BJ (cell line): ENCODE data around the gene CDX2. TPM values are rescaled to one million over a fixed set of nuclear protein-coding genes. Genes with fewer than 3 reads are reported as not detected.
A peak's percentile ranks its signal among the peaks of the same experiment; 100 is the strongest.

Experiments
- CTCF ChIA-PET: fragments of 350-600 bp; formaldehyde crosslinking; extraction: SDS; loops from one replicate; lab custom pipeline; 2021; ENCODE audit warnings: antibody characterized with exemption, inconsistent platforms; lab: Yijun Ruan, JAX
- POLR2A ChIA-PET: fragments of 300-600 bp; sonication (Branson Sonifier 250); formaldehyde crosslinking; extraction: SDS; loops from one replicate; lab custom pipeline; 2021; ENCODE audit warnings: antibody characterized with exemption; lab: Charles Lee
- DNase-seq: peaks from one replicate; pipeline ENCODE4 v3.0.0-alpha.2; 2011; ENCODE audit warnings: low read depth
- H3K27me3 ChIP-seq: 2 replicates; pipeline ENCODE4 v1.6.0; 2011; ENCODE audit warnings: low read length; ENCODE audit not compliant: control insufficient read depth, insufficient read depth
- H3K36me3 ChIP-seq: 2 replicates; pipeline ENCODE4 v1.5.1; 2011; ENCODE audit warnings: low read length; ENCODE audit not compliant: control insufficient read depth, insufficient read depth
- H3K4me3 ChIP-seq: 2 replicates; pipeline ENCODE4 v1.5.1; 2011; ENCODE audit warnings: low read depth, mild to moderate bottlenecking, control low read depth, low read length
- polyA plus RNA-seq: library from polyadenylated mRNA; depleted of rRNA; stranded (reverse); fragments of >200 nt; gene quantifications from 2 replicates; pipeline ENCODE4 v1.2.3, GENCODE V29; 2011
- TF ChIP-seq, protein P1 (sequence below): IDR thresholded peaks from 2 replicates; pipeline ENCODE4 v1.5.1; 2011; ENCODE audit warnings: low read depth, mild to moderate bottlenecking, control low read depth, inconsistent platforms, low read length, moderate library complexity; ENCODE audit not compliant: insufficient read depth

The CDX2 gene
- polyA plus RNA-seq, 1 experiment: not detected

DNA sequence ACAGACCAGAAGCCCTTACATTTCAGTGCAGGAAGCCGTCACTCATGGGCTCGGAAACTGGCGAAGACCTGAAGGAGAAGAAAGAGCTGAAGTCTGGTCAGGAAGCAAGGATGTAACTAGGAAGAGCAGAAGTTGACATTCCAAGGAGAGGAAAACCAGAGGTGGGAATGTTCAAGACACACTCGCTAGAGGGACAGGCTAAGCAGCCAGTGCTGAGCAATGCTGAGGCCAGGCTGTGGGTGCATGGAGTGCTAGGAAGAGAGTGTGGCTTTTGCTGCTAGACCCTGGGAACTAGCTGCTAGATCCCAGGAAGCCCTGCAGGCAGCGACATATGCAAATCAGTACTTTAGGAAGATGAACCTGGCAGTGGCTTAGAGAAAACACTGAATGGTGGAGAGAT lies 31.5 kb upstream of the CDX2 start:
- Histone ChIP-seq H3K36me3 (no peaks in the 10 kb centered on the region), H3K4me3 (no peak overlapping the region), H3K27me3 (no peaks in the 10 kb centered on the region)
- TF ChIP-seq, protein P1, sequence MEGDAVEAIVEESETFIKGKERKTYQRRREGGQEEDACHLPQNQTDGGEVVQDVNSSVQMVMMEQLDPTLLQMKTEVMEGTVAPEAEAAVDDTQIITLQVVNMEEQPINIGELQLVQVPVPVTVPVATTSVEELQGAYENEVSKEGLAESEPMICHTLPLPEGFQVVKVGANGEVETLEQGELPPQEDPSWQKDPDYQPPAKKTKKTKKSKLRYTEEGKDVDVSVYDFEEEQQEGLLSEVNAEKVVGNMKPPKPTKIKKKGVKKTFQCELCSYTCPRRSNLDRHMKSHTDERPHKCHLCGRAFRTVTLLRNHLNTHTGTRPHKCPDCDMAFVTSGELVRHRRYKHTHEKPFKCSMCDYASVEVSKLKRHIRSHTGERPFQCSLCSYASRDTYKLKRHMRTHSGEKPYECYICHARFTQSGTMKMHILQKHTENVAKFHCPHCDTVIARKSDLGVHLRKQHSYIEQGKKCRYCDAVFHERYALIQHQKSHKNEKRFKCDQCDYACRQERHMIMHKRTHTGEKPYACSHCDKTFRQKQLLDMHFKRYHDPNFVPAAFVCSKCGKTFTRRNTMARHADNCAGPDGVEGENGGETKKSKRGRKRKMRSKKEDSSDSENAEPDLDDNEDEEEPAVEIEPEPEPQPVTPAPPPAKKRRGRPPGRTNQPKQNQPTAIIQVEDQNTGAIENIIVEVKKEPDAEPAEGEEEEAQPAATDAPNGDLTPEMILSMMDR: no peak
- ChIA-PET CTCF (interaction anchor here (0.5 to 1.5 kb wide), 5 partner anchors 17 to 1830 kb away, joined by 3 read pairs; no protein-coding TSS in a partner anchor), POLR2A (no interaction called here)
- no peak for DNase-seq

DNA sequence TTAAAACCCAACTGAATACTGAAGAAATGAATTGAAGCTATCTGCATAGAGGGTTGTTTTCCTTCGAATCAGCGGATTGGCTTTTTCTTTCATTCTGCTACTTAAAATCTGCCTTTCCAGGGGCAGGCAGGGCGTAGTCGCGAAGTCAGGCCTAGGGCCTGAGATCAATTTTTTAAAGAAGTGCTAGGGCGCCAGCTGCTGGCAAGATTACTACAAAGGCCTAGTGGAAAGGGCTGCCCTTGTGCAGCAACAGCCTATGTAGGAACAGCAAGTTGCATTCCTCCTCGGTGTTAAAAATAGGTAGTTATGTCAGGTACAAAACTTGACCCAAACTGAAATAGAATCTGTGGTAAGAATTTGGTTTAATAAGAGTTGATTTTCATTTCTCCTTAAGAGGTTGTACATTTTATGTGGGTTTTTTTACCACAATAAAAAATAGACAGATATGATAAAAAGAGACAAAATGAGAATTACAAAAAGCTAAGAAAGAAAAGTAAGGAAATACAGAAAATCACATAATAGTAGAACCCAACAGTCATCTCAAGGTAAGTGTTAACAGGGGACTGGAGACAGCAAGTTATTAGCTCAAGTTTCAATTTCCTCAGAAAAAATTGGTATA lies 28.9 kb upstream of the CDX2 start:
- CTCF ChIA-PET: interaction anchor here (0.7 to 1.9 kb wide), 7 partner anchors 12 to 636 kb away, joined by 3 to 8 read pairs (median 5); no protein-coding TSS in a partner anchor
- DNase-seq: no peak
- POLR2A ChIA-PET: interaction anchor here (0.7 kb wide), 1 partner anchor 675 kb away, joined by 3 read pairs; no protein-coding TSS in a partner anchor
- Histone ChIP-seq H3K36me3 (no peaks in the 10 kb centered on the region), H3K4me3 (no peak overlapping the region), H3K27me3 (no peaks in the 10 kb centered on the region)
- TF ChIP-seq, protein P1: peak; percentile 58

DNA sequence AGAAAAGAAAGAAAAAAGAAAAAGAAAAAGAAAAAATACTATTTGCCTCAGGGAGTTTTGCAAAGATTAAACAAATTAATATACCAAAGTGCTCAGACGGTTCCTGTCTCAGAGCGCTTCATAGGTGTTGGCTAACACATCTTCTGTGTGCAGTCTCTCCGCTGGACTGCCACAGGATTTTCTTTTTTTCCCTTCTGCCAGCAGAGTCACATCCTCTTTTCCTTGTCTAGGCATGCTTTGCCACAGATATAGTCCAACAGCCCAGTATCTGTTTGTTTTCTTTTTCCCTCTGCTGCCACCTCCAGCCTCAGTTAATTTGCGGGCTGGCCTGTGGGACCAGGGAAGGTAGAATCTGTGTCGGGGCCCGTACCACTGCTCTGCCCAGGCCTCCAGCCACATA lies 22.8 kb upstream of the CDX2 start:
- no peak overlapping the region for H3K4me3 ChIP-seq
- H3K27me3 ChIP-seq: peaks cover 9% of the 10 kb centered on the region
- no peaks in the 10 kb centered on the region for H3K36me3 ChIP-seq
- ChIA-PET CTCF (no interaction called here), POLR2A (no interaction called here)
- TF ChIP-seq, protein P1: no peak
- no peak for DNase-seq

DNA sequence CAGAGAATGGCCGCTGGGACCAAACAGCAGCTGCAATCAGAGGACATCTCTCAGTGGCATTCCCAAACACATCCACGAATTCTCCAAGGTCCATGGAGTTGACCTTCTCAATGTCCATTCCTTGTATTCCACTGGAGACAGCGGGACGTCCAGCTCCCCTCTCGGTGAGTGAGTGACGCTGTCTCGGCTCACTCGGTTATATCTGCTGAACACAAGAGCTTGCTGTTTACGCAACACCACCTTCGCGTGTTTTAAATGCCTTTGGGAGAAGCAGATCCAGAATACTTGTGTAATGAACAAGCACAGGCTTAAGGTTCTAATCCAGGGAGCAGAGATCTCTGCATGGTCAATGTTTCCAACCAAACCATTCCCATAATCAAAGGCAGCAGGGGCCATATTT lies 19.4 kb upstream of the CDX2 start, which contains the start of gene URAD:
Gene URAD, minus strand, starts transcription at position 174 of the 400 bp plus-strand sequence. Its CDS starts 56 bp downstream, at position 118.
- DNase-seq: no peak
- TF ChIP-seq, protein P1: no peak
- peaks cover 11% of the 10 kb centered on the region for H3K27me3 ChIP-seq
- H3K4me3 ChIP-seq: no peak within 1 kb of the TSS
- no peaks in the 10 kb centered on the region for H3K36me3 ChIP-seq
- ChIA-PET POLR2A (no interaction called here), CTCF (interaction anchor here (0.6 to 14.3 kb wide), 4 partner anchors 160 to 989 kb away, joined by 3 to 178 read pairs (median 4); no protein-coding TSS in a partner anchor)

DNA sequence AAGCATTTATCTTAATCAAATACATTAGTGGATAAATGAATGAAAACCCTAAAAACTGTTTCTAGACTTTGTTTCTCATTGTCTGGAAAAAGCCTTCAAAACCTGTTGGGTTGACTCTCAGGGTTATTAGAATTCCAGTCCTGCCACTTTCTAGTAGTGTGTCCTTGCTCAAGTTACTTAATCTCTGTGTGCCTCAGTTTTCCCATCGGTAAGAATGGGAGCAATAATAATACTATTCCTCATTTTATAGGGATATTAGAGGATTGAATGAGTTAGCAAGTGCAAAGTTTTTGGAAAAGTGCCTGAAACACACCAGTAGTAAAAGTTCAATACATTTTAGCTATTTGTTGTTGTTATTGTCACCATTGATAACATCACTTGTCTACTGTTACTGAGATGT lies 16.5 kb upstream of the CDX2 start:
- no peak for DNase-seq
- POLR2A ChIA-PET: no interaction called here
- CTCF ChIA-PET: interaction anchor here (0.6 to 14.3 kb wide), 10 partner anchors 10 to 1039 kb away, joined by 3 to 178 read pairs (median 8); no protein-coding TSS in a partner anchor
- Histone ChIP-seq H3K36me3 (no peaks in the 10 kb centered on the region), H3K4me3 (no peak overlapping the region), H3K27me3 (peaks cover 28% of the 10 kb centered on the region)
- TF ChIP-seq, protein P1: no peak
